GM21367 (cell line): ENCODE measurements around the gene SCMH1.

ENCODE experiments used
- ATAC-seq: cut with Tn5 transposase; IDR thresholded peaks from one replicate; pipeline ENCODE4 v1.9.1; 2021; ENCODE audit not compliant: unreplicated experiment

Gene SCMH1

DNA sequence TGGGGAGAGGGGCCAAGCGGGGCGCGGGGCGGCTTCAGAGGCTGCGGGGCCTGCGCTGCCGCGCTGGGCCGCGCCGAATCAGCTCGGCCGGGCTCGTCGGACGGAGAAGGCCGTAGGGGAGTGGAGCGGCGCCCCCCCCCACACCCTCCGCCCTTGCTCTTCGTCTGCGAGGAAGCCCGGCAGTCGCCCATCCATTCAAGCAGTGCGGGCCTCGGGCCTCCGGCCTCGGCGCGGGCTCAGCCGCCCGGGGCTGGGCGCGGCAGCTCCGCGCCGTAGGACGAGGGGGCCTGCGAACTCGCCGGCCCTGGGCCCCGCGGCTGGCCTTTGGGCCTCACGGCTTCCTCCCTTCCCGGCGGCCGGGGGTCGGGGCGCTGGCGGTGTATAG is 262.0 kb downstream of the SCMH1 start:
- ATAC-seq = peak; percentile 13

DNA sequence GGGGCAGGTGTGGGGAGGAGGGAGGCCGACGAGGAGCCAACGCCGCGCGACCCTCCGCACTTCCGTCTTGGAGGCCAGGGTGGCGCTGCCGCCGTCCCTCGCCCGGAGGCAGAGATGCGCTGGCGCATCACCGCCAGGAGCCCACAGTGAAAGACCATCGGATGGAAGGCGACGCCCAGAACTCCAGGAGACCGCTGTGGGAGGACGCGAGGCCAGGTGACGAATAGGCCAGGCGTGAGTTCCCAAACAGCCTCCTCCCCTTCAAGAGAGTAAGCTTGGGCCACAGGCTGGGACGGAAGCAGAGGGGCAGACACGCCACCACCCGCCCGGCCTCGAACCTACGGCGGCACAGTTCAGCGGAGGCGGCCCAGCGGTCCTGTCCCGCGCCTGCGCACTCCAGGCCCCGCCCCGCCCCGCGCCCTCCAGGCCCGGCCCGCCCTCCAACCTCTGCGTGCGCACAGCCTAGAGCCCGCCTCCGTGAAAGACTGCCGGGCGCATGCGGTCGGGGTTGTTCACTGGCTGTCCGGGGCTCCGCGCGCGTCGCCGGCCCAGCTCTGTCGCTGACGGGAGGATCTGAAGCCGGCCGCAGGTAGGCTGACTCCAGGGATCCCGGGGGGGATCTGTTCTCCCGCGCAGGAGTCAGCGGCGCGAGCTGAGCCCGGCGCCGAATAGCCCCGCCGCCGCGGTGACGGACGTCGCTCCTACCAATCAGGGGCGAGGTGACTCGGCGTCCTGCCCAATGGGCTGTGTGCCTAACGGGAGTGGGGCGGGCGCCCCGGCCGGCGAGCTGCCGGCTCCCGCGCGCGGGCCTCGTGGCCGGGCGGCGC is 262.7 kb downstream of the SCMH1 start, which contains the start of gene CTPS1:
TSS of gene CTPS1 (plus strand) at position 456 of the 827 bp plus-strand sequence. CDS start 3,595 bp downstream, outside the sequence.
- peak; percentile 81 for ATAC-seq

DNA sequence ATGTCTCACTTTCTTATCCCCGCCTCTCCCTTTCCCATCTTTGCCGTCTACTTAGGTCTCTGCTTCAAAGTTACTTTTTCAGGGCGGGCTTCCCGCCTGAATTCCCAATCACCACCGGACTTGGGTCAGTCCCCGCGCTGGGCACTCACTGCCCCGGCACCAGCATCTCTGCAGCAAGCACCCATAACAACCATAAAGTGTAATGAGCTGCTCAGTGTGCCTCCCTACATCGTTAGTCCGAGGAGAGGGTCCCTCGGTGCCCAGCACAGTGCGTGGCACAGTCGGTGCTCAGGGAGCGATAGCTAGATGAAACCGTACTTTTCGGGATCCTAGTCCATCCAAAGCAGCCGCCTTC is 263.2 kb downstream of the SCMH1 start:
- ATAC-seq = no peak

- no peak for ATAC-seq
These were observed 264.4 kb downstream of the SCMH1 start for GRCh38 chr1:40977716-40978115.
